IMR-90 (cell line): ENCODE data around the gene CREB5. TPM values are rescaled to one million over a fixed set of nuclear protein-coding genes. Genes with fewer than 3 reads are reported as not detected.

Experiments
- ATAC-seq: fragments of 200-7000 bp; cut with Tn5 transposase; 2 replicates; pipeline ENCODE4 v1.9.1; 2020; ENCODE audit warnings: low read depth, mild to moderate bottlenecking, moderate library complexity
- BruUV-seq: library from RNA; stranded (reverse); fragments of 400-500 nt; replicated peaks from 2 replicates; lab custom pipeline; 2021; lab: Mats Ljungman, UMichigan
- CTCF ChIA-PET: fragments of 300-600 bp; formaldehyde crosslinking; extraction: SDS; loops from one replicate; lab custom pipeline; 2021; ENCODE audit warnings: antibody characterized with exemption; lab: Yijun Ruan, JAX
- POLR2A ChIA-PET: fragments of 300-600 bp; sonication (Branson Sonifier 250); formaldehyde crosslinking; loops from one replicate; lab custom pipeline; 2022; ENCODE audit warnings: antibody characterized with exemption; ENCODE audit not compliant: unreplicated experiment; lab: Charles Lee
- DNase-seq: peaks from one replicate; pipeline ENCODE4 v3.0.0; 2013
- H2AFZ ChIP-seq: replicated peaks from 2 replicates; pipeline ENCODE3; 2013; ENCODE audit warnings: low read length, mild to moderate bottlenecking; ENCODE audit not compliant: poor library complexity
- H2AK5ac ChIP-seq: 2 replicates; pipeline ENCODE4 v1.6.1; 2013; ENCODE audit warnings: low read depth, low read length, inconsistent platforms
- H2AK9ac ChIP-seq: replicated peaks from 2 replicates; pipeline ENCODE3; 2013; ENCODE audit warnings: mild to moderate bottlenecking, low read depth, low read length, moderate library complexity; ENCODE audit not compliant: poor library complexity
- H2BK120ac ChIP-seq: 2 replicates; pipeline ENCODE4 v1.6.1; 2013; ENCODE audit warnings: low read depth, low read length, inconsistent platforms
- H2BK15ac ChIP-seq: 3 replicates; pipeline ENCODE4 v1.6.1; 2013; ENCODE audit warnings: low read depth, low read length, inconsistent platforms
- H2BK20ac ChIP-seq: 2 replicates; pipeline ENCODE4 v1.6.1; 2013; ENCODE audit warnings: low read depth, mild to moderate bottlenecking, inconsistent platforms, low read length, moderate library complexity
- H2BK5ac ChIP-seq: 2 replicates; pipeline ENCODE4 v1.6.1; 2013; ENCODE audit warnings: mild to moderate bottlenecking, low read depth, low read length, inconsistent platforms; ENCODE audit not compliant: poor library complexity, severe bottlenecking
- H3K14ac ChIP-seq: replicated peaks from 2 replicates; pipeline ENCODE4 v1.6.1; 2013; ENCODE audit warnings: low read depth, low read length, inconsistent platforms
- H3K18ac ChIP-seq: 2 replicates; pipeline ENCODE4 v1.6.1; 2013; ENCODE audit warnings: low read depth, low read length, control low read depth
- H3K23ac ChIP-seq: 2 replicates; pipeline ENCODE4 v1.6.1; 2013; ENCODE audit warnings: low read depth, low read length, inconsistent platforms
- H3K27ac ChIP-seq: 2 replicates; pipeline ENCODE4 v1.5.1; 2013; ENCODE audit warnings: mild to moderate bottlenecking, control low read depth, low read length; ENCODE audit not compliant: insufficient read depth
- H3K27me3 ChIP-seq: 2 replicates; pipeline ENCODE4 v1.6.1; 2013; ENCODE audit warnings: low read length; ENCODE audit not compliant: control insufficient read depth, insufficient read depth
- H3K36me3 ChIP-seq: 2 replicates; pipeline ENCODE4 v1.6.1; 2013; ENCODE audit warnings: low read length, mixed read lengths; ENCODE audit not compliant: control insufficient read depth, insufficient read depth
- H3K4ac ChIP-seq: 2 replicates; pipeline ENCODE4 v1.6.1; 2013; ENCODE audit warnings: low read depth, low read length, inconsistent platforms
- H3K4me1 ChIP-seq: 2 replicates; pipeline ENCODE4 v1.6.1; 2013; ENCODE audit warnings: low read length, mixed read lengths; ENCODE audit not compliant: control insufficient read depth, insufficient read depth
- H3K4me2 ChIP-seq: 2 replicates; pipeline ENCODE4 v1.6.1; 2013; ENCODE audit warnings: low read depth, mild to moderate bottlenecking, control low read depth, low read length, moderate library complexity
- H3K4me3 ChIP-seq: 2 replicates; pipeline ENCODE4 v1.5.1; 2013; ENCODE audit warnings: low read depth, mild to moderate bottlenecking, control low read depth, low read length, moderate library complexity; ENCODE audit not compliant: insufficient read depth
- H3K56ac ChIP-seq: 2 replicates; pipeline ENCODE4 v1.6.1; 2013; ENCODE audit warnings: low read length, inconsistent platforms; ENCODE audit not compliant: insufficient read depth; ENCODE audit errors: extremely low read depth
- H3K79me1 ChIP-seq, 2 experiments: 2 replicates each; pipeline ENCODE4 v1.6.1; 2013; ENCODE audit warnings: low read length in 2 of 2, inconsistent platforms in 1 of 2, low read depth in 1 of 2
- H3K9ac ChIP-seq: 2 replicates; pipeline ENCODE4 v1.6.1; 2013; ENCODE audit warnings: low read depth, low read length, control low read depth
- H3K9me1 ChIP-seq: 2 replicates; pipeline ENCODE4 v1.6.1; 2013; ENCODE audit warnings: low read length, inconsistent platforms; ENCODE audit not compliant: insufficient read depth
- H3K9me3 ChIP-seq: 2 replicates; pipeline ENCODE4 v1.6.1; 2013; ENCODE audit warnings: low read length; ENCODE audit not compliant: control insufficient read depth, insufficient read depth
- H4K20me1 ChIP-seq: 2 replicates; pipeline ENCODE4 v1.6.1; 2013; ENCODE audit warnings: low read length, inconsistent platforms; ENCODE audit not compliant: insufficient read depth
- H4K5ac ChIP-seq: 2 replicates; pipeline ENCODE4 v1.6.1; 2013; ENCODE audit warnings: mild to moderate bottlenecking, low read depth, low read length, control low read depth
- H4K8ac ChIP-seq, 2 experiments: 2 replicates each; pipeline ENCODE4 v1.6.1; 2013; ENCODE audit warnings: low read depth in 2 of 2, low read length in 2 of 2, control low read depth in 1 of 2, inconsistent platforms in 1 of 2
- H4K91ac ChIP-seq: 2 replicates; pipeline ENCODE4 v1.6.1; 2013; ENCODE audit warnings: low read depth, low read length, inconsistent platforms; ENCODE audit not compliant: insufficient read depth
- BHLHE40 ChIP-seq: fragments of 150-350 bp; IDR thresholded peaks from 2 replicates; pipeline ENCODE4 v1.6.1; 2016; ENCODE audit warnings: mild to moderate bottlenecking, low read depth, low read length
- CEBPB ChIP-seq: IDR thresholded peaks from 2 replicates; pipeline ENCODE4 v1.6.1; 2012; ENCODE audit warnings: low read depth, low read length, improper control_type of control experiment
- CHD1 ChIP-seq: IDR thresholded peaks from 2 replicates; pipeline ENCODE4 v1.6.1; 2012; ENCODE audit warnings: low read depth, low read length, improper control_type of control experiment
- CTCF ChIP-seq: conservative IDR thresholded peaks from 2 replicates; pipeline ENCODE4 v1.5.1; 2012; ENCODE audit warnings: mild to moderate bottlenecking, low read depth, low read length, improper control_type of control experiment
- ELK1 ChIP-seq: fragments of 150-350 bp; IDR thresholded peaks from 2 replicates; pipeline ENCODE4 v1.6.1; 2016; ENCODE audit warnings: low read depth, mild to moderate bottlenecking, low read length, moderate library complexity, borderline replicate concordance
- FOS ChIP-seq: fragments of 150-350 bp; IDR thresholded peaks from 2 replicates; pipeline ENCODE4 v1.6.1; 2016; ENCODE audit warnings: low read depth, low read length
- MAFK ChIP-seq: IDR thresholded peaks from 2 replicates; pipeline ENCODE4 v1.6.1; 2012; ENCODE audit warnings: low read depth, low read length, improper control_type of control experiment
- MAZ ChIP-seq: IDR thresholded peaks from 2 replicates; pipeline ENCODE4 v1.6.1; 2012; ENCODE audit warnings: low read depth, mild to moderate bottlenecking, low read length, improper control_type of control experiment, moderate library complexity, borderline replicate concordance
- MXI1 ChIP-seq: IDR thresholded peaks from 2 replicates; pipeline ENCODE4 v1.6.1; 2012; ENCODE audit warnings: low read depth, mild to moderate bottlenecking, low read length, moderate library complexity, borderline replicate concordance
- NFE2L2 ChIP-seq: fragments of 150-350 bp; IDR thresholded peaks from 2 replicates; pipeline ENCODE4 v1.6.1; 2016; ENCODE audit warnings: low read depth, mild to moderate bottlenecking, low read length
- POLR2A ChIP-seq: IDR thresholded peaks from 2 replicates; pipeline ENCODE4 v1.6.1; 2012; ENCODE audit warnings: mild to moderate bottlenecking, low read depth, low read length
- RAD21 ChIP-seq: IDR thresholded peaks from 2 replicates; pipeline ENCODE4 v1.6.1; 2012; ENCODE audit warnings: low read length, improper control_type of control experiment
- RCOR1 ChIP-seq: IDR thresholded peaks from 2 replicates; pipeline ENCODE4 v1.6.1; 2012; ENCODE audit warnings: mild to moderate bottlenecking, low read length, improper control_type of control experiment; ENCODE audit not compliant: insufficient replicate concordance
- RFX5 ChIP-seq: IDR thresholded peaks from 2 replicates; pipeline ENCODE4 v1.8.0; 2012; ENCODE audit warnings: low read depth, mild to moderate bottlenecking, low read length, moderate library complexity
- SMC3 ChIP-seq: fragments of 150-350 bp; IDR thresholded peaks from 2 replicates; pipeline ENCODE4 v1.6.1; 2016; ENCODE audit warnings: low read depth, mild to moderate bottlenecking, antibody characterized with exemption, low read length, moderate library complexity
- USF2 ChIP-seq: fragments of 150-350 bp; IDR thresholded peaks from 2 replicates; pipeline ENCODE4 v1.6.1; 2017; ENCODE audit warnings: mild to moderate bottlenecking, antibody characterized with exemption, low read length, low read depth
- WGBS, 2 experiments: methylation state at CpG; one replicate each; pipeline versions ENCODE4 v1.1.5 to v1.1.7; 2013; ENCODE audit warnings: missing lambda C conversion rate in 2 of 2; ENCODE audit not compliant: insufficient read length in 1 of 2; ENCODE audit errors: extremely low coverage in 2 of 2; 5-methylcytosine and 5-hydroxymethylcytosine counted together
- dilution Hi-C: fragments of 300-500 bp; cut with HindIII; formaldehyde crosslinking; loops from one replicate; pipeline ENCODE4 v1.14.3; 2018; ENCODE audit warnings: low sequenced_read_pairs; ENCODE audit not compliant: unreplicated experiment
- in situ Hi-C: fragments of 300-500 bp; cut with MboI; formaldehyde crosslinking; loops from 3 replicates; pipeline ENCODE4 v1.14.3; 2019; ENCODE audit warnings: low sequenced_read_pairs, inconsistent platforms, mixed read lengths
- intact Hi-C: fragments of 100-400 bp; cut with micrococcal nuclease; formaldehyde crosslinking; loops from 2 replicates; pipeline ENCODE4 v1.10.0; 2022
- polyA plus RNA-seq, 3 experiments: library from polyadenylated mRNA; depleted of rRNA; stranded (reverse); fragments of >200 nt; gene quantifications; 2 replicates each; pipeline ENCODE4 v1.2.3, GENCODE V29; 2012; ENCODE audit warnings: low replicate concordance in 1 of 3
- total RNA-seq: library from RNA; depleted of rRNA; stranded (reverse); fragments of >200 nt; gene quantifications from 2 replicates; pipeline ENCODE4 v1.2.3, GENCODE V29; 2012

Gene CREB5
- total and polyA plus RNA-seq, 2 of the 4 experiments (the other 2 are of a cell fraction), result 7.3 to 13.1 TPM

- Histone ChIP-seq H3K9ac (no peak overlapping the region), H2AK9ac (no peak overlapping the region), H2BK5ac (no peak overlapping the region), H2BK20ac (no peak overlapping the region), H3K4me3 (no peak overlapping the region), H2BK15ac (no peak overlapping the region), H3K4me2 (no peak overlapping the region), H4K91ac (no peak overlapping the region), H4K5ac (no peak overlapping the region), H2AFZ (no peak overlapping the region), H3K23ac (no peak overlapping the region), H2BK120ac (no peak overlapping the region), H3K14ac (no peak overlapping the region), H3K4ac (no peak overlapping the region), H3K4me1 (no peaks in the 10 kb centered on the region), H3K36me3 (no peaks in the 10 kb centered on the region), H3K18ac (no peak overlapping the region), H3K56ac (no peak overlapping the region), H4K20me1 (no peaks in the 10 kb centered on the region), H3K27ac (no peak overlapping the region), H4K8ac (no peak overlapping the region), H3K27me3 (peaks cover 7% of the 10 kb centered on the region; the same call in 1 of the 2 replicates), H3K79me1 (no peaks in the 10 kb centered on the region), H3K9me3 (no peaks in the 10 kb centered on the region), H3K9me1 (no peaks in the 10 kb centered on the region), H2AK5ac (no peak overlapping the region)
- ChIA-PET POLR2A (interaction anchor here (0.6 kb wide), 1 partner anchor 201 kb away, joined by 4 read pairs; no protein-coding TSS in a partner anchor), CTCF (no interaction called here)
- in situ Hi-C loops (no loop called here), intact Hi-C loops (no loop called here), dilution Hi-C loops (no loop called here)
- no TSS peak for BruUV-seq
- TF ChIP-seq MXI1, result no peak
- TF ChIP-seq RFX5, result no peak
- no peak for TF ChIP-seq POLR2A
- TF ChIP-seq CEBPB, result no peak
- TF ChIP-seq RAD21, result no peak
- no peak for TF ChIP-seq RCOR1
- TF ChIP-seq FOS, result no peak
- TF ChIP-seq MAZ, result no peak
- no peak for TF ChIP-seq MAFK
- no peak for TF ChIP-seq NFE2L2
- TF ChIP-seq BHLHE40, result no peak
- no peak for TF ChIP-seq USF2
- no peak for TF ChIP-seq CHD1
- TF ChIP-seq ELK1, result no peak
- TF ChIP-seq CTCF, result no peak
- no peak for TF ChIP-seq SMC3
- DNase-seq (no peak), ATAC-seq (no peak)
- no CpG with 5 or more reads among the region's 4 CpGs for WGBS, 2 experiments
Observed at GRCh38 chr7:28872226-28872625, 459.9 kb downstream of the CREB5 start.
